Right lobe of liver (tissue), 6 donors: ENCODE measurements around the gene OVCH1. TPM values are rescaled to one million over a fixed set of nuclear protein-coding genes. Genes with fewer than 3 reads are reported as not detected.

Experiments
- ATAC-seq, 4 donors: fragments of 200-7000 bp; cut with Tn5 transposase; one replicate each; pipeline ENCODE4 v1.9.1; 2020; ENCODE audit warnings: mild to moderate bottlenecking in 4 of 4, moderate library complexity in 4 of 4
- DNase-seq, 3 donors: peaks; one replicate each; pipeline ENCODE4 v3.0.0-alpha.2; 2020
- H3K27ac ChIP-seq, 3 donors: fragments of 200-600 bp; one replicate each; pipeline ENCODE4 v1.8.0; 2022
- H3K27me3 ChIP-seq, 2 donors: fragments of 200-600 bp; one replicate each; pipeline ENCODE4 v1.8.0; 2022
- H3K36me3 ChIP-seq, 4 donors: fragments of 200-600 bp; sonication (generic) in 1 of 4; one replicate each; pipeline versions ENCODE4 v1.5.1 to v1.8.0; 2017 to 2022; ENCODE audit warnings: control low read depth in 1 of 4
- H3K4me1 ChIP-seq, 4 donors: fragments of 200-600 bp; sonication (generic) in 1 of 4; one replicate each; pipeline versions ENCODE4 v1.5.1 to v1.8.0; 2017 to 2022; ENCODE audit warnings: control low read depth in 1 of 4
- H3K4me3 ChIP-seq, 3 donors: fragments of 200-600 bp; one replicate each; pipeline ENCODE4 v1.8.0; 2022
- H3K9me3 ChIP-seq, 4 donors: fragments of 200-600 bp; sonication (generic) in 1 of 4; one replicate each; pipeline versions ENCODE4 v1.5.1 to v1.8.0; 2017 to 2022; ENCODE audit warnings: control low read depth in 1 of 4
- CTCF ChIP-seq, 4 donors: fragments of 200-600 bp in 3 of 4; fragments of 450-650 bp in 1 of 4; IDR thresholded peaks; one replicate each; pipeline versions ENCODE4 v1.5.1 to v1.8.0; 2016 to 2022; ENCODE audit warnings: antibody characterized with exemption in 4 of 4, mild to moderate bottlenecking in 2 of 4
- POLR2A ChIP-seq: fragments of 450-650 bp; IDR thresholded peaks from one replicate; pipeline ENCODE4 v1.6.1; 2017; ENCODE audit warnings: antibody characterized with exemption, mild to moderate bottlenecking
- WGBS: methylation state at CpG from one replicate; pipeline ENCODE4 v1.1.6; 2018; ENCODE audit warnings: low coverage, low lambda C conversion rate; ENCODE audit not compliant: insufficient coverage; ENCODE audit errors: missing lambda C conversion rate; 5-methylcytosine and 5-hydroxymethylcytosine counted together
- intact Hi-C, 2 donors: fragments of 100-400 bp; cut with DNase I; formaldehyde crosslinking; loops; one replicate each; pipeline versions ENCODE4 v1.11.2 to v1.14.1; 2022
- total RNA-seq, 6 experiments: library from RNA; depleted of rRNA in 2 of 6; stranded (reverse); fragments of >200 nt in 2 of 6; fragmentation: NEBNext Ultra II Directional in 3 of 6; extraction: Animal tissue kit (Norgen Biotek cat#: 25700) in 3 of 6; gene quantifications; one replicate each; pipeline versions ENCODE4 v1.1.0 to v1.2.4, GENCODE V29; 2016 to 2023
- donor health status: DM: no; HTN: yes; CAD: no.
- donor health status: DM: no; HTN: no; CAD: no.
- donor health status: DM: no; HTN: no; CAD: no.
- donor health status: DM: no; HTN: yes; CAD: no.
- donor health status: DM: no; HTN: yes; CAD: no.

The OVCH1 gene
- total RNA-seq, 6 experiments from 2014 or later = 0.05 TPM; not detected in 5

GRCh38 chr12:29380536-29381523 lies 116.7 kb downstream of the OVCH1 start, which contains the start of gene ERGIC2:
Gene ERGIC2, minus strand, starts transcription at chr12:29381172. Its CDS starts 9,539 bp downstream, at chr12:29371633.
- peak within 1 kb of the TSS; percentile 69 to 89 (median 69) for H3K4me3 ChIP-seq
- peaks cover 0 to 9% (median 0%) of the 10 kb centered on the region in 4 donors for H3K4me1 ChIP-seq
- 1% methylated on average over 50 of the region's 55 CpGs for WGBS
- DNase-seq (peak; percentile 84 to 90 (median 88)), ATAC-seq (peak; percentile 98 to 99 (median 98))
- intact Hi-C loops = no loop called here
- H3K36me3 ChIP-seq = no peaks in the 10 kb centered on the region
- TF ChIP-seq CTCF (IDR thresholded peaks at IDR 0.05) (no peak), POLR2A (peak; percentile 81)
- H3K27ac ChIP-seq = peak within 1 kb of the TSS; percentile 72 to 84 (median 77)
- no peaks in the 10 kb centered on the region for H3K9me3 ChIP-seq
- H3K27me3 ChIP-seq = no peaks in the 10 kb centered on the region

Other genes starting within 250 kb of the OVCH1 start
- gene ERGIC2, start 116.5 kb downstream of the OVCH1 start, total RNA-seq = 10 to 100 TPM; 27.8 to 54.1 (median 38.6) TPM